NCI-H1694 (cell line): ENCODE measurements around the gene FAM43A.

ENCODE experiments used
- DNase-seq: peaks from one replicate; lab custom pipeline; 2025; lab: John Stamatoyannopoulos, UW

The FAM43A gene

DNA sequence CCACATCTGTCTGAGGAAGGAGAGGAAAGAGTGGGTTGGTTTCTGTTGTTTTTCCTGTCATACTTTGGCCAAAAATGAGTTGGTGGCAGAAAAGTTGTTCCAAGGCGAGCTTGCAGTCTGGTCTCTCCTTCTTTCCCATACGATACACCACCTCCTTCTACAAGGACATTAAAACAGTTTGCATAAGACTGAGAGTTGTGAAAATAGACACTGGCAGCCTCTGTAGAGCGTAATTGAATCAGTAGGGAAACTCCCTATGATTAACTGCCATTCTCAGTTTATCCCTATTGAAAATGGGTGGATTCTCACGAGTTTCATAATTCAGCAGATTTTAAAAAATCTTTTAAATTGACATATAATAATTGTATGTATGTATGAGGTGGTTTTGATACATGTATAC lies 10.0 kb upstream of the FAM43A start:
- DNase-seq: no peak

DNA sequence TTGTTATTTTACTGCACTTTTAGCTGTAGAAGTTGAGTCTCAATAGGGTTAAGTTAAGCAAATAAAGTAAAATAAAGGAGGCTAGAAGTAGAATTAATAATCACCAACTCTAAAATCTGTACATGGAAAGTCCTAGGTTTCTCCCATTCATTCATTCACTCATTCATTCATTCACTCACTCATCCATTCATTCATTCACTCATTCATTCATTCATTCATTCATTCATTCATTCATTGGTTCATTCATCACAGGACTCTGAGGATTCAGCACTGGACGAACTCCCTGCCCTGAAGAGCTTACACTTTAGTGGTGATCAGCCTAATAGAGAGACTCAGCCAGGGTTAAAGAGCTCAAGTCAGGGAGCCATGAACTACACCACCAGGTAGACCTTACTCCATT lies 9.2 kb upstream of the FAM43A start:
- DNase-seq: no peak

DNA sequence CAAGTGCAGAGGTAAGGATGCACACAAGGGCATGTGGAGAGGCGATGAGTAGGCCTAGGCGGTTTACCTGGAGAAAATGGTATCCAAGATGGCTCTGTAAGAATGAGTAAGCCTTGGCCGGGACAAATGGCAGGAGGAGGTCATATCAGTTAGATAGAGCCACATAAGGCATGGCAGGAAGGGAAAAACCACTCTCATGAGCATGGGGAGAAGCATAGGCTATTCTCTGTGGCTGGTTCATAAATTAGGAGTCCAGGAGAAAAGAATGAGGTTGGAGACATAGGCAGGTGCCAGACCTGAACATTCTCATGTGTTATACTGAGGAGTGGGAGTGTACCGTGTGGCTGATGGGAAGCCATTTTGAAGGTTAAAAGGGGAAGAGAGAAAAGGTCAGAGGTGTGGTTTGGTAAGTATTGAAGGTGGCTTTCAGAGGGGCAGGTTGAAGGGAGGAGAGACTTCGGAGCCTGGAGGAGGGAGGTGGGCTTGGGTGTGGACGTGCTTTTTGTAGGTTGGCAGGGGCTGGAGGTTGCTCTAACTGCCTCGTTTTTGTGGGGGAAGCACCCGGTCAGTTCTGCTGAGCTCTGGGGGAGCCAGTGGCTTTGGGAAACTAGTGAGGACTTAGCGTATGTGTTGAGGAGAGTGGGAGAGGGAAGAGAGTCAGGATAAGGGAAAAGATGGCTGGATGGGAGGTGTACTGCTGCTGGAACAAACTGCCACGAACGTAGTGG lies 4.6 kb upstream of the FAM43A start:
- no peak for DNase-seq

DNA sequence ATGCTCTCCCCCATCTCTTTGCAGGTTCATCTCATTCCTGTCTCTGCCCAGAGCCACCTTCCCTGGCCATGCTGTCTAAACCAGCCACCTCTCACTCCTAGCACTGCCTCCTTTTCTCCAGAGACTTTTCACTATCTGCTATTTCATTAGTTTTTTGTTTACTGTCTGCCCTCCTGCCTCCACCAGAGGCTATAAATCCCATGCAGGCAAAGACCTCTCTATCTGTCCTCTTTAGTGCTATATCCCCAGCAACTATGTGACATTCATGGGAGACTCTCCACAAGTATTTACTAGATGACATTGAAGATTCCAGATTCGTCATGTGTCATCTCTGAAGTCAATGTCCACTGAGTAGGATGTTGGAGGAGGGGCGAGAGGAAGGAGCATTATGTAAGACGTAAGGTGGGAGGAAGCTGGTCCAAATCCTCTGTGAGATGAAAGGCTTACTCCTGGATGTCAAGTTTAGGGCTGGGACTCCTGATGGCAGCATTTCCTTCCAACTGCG lies 3.4 kb upstream of the FAM43A start:
- DNase-seq: no peak

DNA sequence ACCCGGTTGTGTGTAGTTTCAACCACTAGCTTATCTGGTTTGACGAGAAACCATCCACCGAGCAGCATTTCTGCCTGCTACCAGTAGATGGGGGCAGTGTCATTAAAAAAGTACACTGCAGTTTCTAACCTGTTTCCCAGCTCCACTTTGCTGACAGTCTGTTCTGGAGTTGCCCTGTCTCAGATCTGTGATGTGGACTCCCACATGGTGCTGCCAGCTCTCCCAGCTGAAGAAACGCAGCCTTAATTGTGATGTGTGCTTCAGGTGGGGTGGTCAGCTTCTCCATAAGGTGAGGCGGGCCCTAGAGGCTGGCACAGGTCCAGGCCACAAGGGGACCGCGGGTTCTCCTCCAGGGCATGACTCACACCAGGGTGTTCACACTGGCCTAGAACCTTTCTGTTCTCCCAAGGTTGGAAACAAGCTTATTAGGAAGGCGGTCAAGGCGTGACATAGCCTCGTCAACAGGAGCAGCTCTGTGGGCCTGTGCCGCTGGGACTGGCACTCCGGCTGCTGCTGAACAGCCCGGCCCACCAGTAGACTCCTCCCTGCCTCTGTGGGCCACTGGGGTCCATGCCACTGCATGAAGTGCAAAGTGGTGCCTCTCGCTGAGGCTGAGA lies 2.9 kb upstream of the FAM43A start:
- peak; percentile 91 for DNase-seq

DNA sequence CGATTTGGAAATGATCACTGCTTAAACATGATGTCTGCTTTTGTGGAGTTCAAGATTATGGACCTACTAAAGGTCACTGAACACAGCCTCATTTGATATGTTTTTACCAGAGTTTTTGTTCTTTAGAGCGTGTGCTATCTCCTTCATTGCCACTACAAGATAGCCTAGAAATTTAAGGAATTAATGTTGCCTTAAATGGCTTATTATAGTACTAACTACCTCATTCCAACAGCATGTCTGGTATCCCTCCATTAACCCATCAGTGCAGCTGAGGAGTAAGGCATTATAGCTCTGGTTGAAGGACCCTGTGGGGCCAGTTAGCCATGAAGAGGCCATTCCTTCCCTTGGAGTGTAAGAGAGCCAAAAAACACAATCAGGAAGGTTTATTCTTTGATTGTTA lies 2.3 kb upstream of the FAM43A start:
- DNase-seq: no peak

DNA sequence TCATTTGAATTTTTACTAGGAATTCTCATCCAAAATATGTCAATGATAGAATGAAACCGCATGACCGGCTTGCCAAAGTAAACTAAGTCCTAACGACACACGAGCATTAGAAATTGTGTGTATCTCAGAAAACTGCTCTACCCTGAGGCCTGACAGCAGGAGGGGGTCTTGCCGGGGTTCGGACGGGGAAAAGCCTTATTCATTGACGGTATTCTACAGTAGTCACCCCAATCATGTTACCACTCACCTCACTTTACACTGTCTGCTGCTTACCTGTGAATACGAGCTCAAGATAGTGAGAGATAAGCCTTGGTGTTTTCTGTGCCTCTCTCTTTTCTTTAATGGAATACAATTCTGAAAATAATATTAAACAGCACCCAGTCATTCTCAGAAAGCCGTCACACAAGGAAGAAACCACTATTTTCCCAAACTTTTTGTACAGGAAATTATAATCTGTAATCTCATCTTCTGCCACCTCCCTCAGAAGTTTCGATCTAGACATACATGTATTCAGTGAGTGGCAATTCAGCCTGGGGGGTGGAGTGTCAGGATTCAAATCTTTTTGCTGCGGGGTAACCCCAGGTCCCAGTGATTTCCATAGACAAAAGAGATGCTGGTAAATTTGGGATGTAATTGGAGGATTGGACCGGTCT lies 492 bp upstream of the FAM43A start:
- no peak for DNase-seq

DNA sequence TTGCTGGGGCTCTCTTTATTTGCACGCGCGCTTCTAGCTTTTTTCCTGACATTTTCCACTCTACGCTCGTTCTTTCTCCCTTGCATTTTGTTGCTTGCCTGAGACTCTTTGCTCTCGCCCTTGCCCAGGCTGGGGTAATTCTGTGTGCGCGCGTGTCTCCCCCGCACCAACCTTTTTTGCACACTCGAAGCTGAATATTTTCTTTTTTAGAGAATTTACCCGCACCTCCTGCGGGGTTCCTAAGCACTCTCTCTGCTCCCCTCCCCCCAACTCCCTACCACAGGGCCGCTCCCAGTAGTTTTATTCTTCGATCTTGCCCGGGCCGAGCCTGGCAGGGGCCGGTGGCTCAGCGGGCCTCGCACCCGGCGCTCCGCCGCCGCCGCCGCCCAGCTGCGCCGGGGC lies 732 bp downstream of the FAM43A start:
- DNase-seq: no peak

DNA sequence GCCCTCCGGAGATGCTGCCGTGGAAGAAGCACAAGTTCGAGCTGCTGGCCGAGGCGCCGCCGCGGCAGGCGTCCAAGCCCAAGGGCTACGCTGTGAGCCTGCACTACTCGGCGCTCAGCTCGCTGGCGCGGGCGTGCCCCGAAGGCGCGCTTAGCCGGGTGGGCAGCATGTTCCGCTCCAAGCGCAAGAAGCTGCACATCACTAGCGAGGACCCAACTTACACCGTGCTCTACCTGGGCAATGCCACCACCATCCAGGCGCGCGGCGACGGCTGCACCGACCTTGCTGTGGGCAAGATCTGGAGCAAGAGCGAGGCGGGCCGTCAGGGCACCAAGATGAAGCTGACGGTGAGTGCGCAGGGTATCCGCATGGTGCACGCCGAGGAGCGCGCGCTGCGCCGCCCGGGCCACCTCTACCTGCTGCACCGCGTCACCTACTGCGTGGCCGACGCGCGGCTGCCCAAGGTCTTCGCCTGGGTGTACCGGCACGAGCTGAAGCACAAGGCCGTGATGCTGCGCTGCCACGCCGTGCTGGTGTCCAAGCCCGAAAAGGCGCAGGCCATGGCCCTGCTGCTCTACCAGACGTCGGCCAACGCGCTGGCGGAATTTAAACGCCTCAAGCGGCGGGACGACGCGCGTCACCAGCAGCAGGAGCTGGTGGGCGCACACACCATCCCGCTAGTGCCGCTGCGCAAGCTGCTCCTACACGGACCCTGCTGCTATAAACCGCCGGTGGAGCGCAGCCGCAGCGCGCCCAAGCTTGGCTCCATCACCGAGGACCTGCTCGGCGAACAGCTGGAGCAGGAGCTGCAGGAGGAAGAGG lies 1.3 kb downstream of the FAM43A start:
- no peak for DNase-seq

DNA sequence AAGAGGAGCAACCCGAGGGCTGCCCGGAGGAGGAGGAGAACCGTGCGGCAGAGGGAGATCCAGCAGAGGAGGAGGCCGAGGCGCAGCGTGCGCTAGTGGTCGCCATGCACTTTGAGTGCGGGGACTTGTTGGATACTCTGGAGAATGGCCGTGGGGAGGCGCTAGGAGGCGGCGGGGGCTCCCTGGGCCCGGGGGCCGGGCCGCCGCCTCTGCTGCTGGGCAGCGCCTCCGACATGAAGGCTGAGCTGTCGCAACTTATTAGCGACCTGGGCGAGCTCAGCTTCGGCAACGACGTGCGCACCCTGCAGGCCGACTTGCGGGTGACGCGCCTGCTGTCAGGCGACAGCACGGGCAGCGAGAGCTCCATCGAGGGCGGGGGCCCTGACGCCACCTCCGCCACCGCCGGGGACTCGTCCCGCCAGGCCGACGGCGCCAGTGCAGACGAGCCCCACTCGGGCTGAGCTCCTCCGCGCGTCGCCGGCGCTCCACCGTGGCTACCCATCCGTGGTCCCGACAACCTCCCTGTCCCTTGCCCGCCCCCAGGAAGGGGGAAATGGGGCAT lies 2.0 kb downstream of the FAM43A start:
- DNase-seq: peak; percentile 46

DNA sequence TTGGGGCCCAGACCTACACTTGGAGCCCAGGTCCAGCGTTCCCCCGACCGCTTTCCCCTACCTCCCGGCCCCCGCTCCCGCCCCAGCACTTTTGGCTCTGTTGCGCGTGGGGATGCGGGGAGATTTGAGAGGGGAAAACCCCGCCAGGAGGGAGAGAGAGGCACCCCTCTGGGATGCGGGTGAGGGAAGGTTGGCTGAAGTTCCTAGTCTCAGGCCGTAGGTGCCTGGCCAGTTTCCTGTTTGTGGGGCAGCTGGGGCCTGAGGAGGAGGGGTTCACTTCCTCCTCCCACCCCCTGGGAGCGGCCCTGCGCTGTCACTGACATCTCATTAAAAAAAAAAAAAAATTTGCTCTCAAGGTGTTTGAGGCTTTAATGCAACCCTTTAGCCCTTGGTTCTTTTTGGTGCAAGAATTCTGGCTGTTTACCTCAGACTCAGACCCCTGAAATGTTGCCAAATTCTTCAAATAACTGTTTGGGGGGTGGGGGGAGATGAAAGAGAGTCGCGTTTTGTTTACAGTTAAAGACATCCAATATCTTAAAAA lies 2.6 kb downstream of the FAM43A start:
- DNase-seq: no peak

DNA sequence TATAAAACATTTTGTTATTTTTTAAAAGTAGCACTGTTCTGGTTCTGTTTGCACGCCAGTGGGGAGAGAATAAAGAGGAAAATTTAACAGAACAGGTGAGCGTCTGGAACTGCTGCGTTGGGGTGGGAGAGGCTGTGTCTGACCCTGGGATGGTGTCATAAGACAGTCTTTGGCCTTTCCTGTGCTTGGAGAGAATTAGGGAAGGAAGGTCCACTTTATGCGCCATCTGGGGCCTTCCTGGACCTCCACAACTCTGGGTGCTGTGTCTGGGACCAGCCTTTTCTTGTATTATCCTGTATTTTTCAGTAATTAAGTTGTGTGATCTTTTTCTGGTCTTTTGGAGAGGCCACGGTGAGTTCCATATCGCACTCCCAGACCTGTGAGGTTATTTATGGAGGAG lies 3.3 kb downstream of the FAM43A start:
- no peak for DNase-seq

DNA sequence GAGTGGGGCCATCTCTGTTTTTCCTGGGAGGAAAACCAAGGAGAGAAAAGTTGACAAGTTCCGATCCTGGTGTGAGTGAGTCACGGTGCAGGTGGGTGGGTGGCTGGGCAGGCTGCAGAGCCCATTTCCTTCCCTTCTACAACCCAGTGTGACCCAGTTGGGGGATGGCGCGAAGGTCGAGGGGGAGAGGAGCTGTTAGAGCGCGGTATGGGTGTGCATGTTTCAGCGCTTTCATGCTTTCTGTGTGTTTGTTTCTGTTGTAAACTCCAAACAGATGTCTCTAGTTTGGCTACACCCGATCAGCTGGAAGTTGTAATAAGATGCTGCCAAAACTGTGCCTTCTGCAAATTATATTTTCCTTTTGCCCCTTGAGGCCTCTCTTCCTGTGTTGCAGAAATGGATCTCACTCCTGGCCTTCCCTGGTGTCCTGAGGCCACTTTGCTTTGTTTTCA lies 3.8 kb downstream of the FAM43A start:
- peak; percentile 73 for DNase-seq

DNA sequence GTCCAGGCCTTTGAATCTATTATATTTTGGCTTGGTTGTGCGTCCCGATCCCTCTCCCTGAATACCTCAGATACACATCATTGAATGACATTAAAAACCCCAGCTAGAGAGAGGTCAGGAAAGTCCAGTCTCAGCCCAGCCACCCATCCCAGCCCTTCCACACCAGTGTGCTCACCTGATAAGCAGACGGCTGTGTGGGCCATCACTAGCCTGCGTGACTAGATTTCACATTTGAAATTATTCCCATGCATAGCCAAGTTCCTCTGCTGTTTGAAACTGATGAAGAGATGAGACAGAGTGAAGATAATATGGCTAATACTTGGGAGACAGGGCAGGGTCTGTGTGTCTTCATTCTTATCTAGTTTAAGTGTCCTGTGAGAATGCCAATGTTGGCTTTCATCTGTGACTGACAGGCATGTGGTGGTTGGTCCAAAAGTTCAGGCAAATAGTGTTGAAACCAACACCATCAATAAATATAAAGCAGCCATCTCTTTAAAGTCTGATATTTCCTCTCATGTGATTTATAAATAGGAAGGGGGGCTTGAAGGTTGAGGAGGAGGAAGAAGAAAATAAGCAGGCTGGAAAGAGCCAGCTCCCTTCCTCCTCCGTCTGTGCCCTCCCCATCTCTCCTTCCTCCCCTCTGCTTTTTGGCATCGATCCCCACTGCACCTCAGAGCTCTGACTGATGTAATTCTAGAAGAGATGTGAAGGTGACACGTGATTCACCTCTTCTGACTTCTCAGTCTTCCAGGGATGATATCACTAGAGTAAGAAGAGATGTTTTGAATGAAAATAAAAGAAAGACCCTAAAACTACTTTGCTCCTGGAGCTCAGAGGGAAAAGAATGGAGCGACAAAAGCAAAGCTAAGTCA lies 5.1 kb downstream of the FAM43A start:
- DNase-seq: no peak

DNA sequence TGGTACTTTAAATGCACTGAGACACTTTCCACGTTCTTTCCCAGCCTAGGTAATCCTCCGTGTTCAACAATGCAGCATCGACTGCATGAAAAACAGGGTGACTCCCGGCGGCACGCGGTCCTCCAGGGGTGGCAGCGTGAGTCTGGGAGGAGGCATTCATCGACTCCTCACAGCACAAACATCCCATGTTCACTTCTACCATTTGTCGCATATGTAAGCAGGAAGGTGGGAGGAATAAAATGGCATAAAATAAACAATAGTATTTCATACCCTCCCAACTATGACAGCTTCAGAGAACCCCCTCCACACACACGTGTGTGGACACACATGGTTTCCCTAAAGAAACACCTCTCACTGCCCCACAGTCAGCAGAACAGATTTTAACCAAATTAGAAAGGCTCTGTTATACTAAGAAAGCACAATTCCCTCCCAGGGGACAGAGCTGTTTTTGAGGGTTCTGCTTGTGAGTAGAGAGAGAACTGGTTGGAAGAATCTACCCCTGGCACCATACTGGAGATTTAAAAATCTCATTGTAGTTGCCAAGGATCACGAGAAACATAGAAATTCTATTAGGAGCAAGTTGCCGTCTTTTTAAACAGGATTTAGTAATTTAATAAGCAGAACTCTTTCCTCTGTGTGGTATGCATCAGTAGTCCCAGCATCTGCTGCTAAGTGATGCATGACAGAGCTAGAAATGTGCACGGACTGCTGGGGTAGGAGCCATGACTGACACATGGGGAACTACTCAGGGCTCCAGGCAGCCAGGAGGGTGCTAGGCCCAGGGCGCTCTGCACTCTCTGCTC lies 6.0 kb downstream of the FAM43A start:
- peak; percentile 71 for DNase-seq

DNA sequence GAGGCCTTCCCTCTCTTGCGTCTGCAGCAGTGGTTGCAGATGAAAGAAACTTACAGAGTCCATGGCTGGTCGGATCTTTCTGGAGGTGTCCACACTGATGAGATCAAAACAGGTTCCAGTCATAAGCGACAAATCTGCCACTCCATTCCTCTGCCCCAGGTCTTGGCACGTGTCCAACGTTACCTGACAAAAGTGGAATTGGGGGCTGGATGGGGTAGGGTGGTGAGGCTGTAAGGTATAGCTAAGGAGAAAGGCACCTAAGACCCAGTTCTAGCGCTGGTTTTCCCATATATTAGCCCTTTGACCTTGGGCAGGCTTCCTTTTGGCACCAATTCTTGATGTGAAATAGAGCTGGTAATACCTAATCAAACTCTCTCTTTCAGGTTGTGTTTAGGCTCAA lies 11.0 kb downstream of the FAM43A start:
- DNase-seq: no peak

DNA sequence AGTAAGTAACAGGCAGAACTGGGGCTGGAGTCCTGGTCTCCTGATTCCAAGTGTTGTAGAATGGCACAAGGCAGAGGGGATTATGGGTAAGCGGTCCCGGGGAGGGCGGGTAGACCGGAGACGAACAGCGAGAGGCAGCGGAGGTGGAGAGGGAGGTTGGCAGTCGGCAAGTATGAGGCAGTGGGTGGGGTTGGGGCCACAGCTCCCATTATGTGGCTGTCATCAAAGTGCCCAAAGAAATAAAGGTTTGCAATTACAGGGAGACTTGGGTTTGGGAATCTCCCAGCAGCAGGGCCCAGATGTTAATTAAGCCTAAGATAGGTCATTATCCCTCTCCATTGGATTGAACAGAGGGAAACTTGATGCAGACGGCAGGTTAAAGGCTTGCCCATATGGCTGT lies 16.9 kb downstream of the FAM43A start:
- no peak for DNase-seq

DNA sequence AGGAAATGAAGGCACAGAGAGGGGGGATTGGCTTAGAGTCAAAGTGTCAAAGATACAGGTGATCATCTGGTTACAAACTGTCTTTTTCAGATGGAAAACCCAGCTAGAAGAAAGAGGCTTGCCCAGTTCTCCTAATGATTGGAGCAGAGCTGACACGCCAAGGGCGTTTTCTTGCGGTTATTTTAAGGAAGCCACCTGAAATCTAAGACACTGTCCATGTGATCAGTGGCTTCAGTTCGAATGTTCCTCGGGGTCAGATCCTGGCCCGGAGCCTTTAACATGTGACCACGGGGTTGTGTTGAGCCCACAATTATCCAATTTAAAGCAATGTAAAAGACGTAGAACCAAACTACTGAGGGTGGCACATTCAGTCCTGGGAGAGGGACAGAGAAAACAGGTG lies 19.5 kb downstream of the FAM43A start:
- no peak for DNase-seq

DNA sequence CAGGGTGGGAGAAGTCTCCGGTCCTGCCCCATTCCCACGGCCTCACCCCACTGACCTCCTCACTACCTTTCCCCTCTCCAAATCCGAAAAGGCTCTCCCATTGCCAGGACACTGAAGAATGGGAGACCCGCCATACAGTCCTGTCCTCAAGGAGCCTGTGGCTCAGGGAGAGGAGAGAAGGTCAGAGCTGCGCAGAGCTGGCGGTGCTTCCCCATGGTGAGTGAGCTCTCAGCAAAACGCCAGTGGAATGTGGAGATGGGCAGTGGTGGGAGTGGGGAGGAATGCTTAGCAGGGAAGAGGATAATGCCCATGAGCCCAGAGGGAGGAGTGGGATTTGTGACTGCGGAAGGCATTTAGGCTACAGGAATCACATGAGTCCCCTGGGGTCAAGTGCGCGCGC lies 20.1 kb downstream of the FAM43A start:
- DNase-seq: no peak

DNA sequence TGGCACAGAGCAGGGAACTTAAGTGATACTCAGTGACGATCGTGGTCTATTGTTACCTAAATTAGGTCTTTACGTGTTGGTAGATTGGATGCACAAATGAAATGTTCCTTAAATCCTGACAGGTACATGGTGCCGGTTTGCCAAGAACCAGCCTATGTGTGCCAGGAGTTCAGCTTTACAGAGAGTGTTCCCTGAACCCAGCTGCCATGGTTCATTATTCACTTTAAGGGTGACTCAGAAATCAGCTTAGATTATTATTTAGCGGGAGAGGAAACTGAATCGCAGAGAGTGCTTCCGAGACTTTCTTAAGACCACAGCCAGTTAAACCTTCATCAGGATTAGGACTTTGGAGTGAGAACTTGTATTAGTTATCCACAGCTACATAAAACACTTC lies 21.5 kb downstream of the FAM43A start:
- no peak for DNase-seq
